ENCODE measurements around the gene NRP1. TPM values are rescaled to one million over a fixed set of nuclear protein-coding genes. Genes with fewer than 3 reads are reported as not detected.

Gene NRP1
- total RNA-seq, 1 donor from 2014 or later: 486 TPM

GRCh38 chr10:33164060-33164709, 170.3 kb downstream of the NRP1 start:
- H3K27me3 Mint-ChIP-seq (ENCODE audit: unreplicated experiment): peaks cover 4% of the 10 kb centered on the region
- no peak overlapping the region for H3K4me3 Mint-ChIP-seq (ENCODE audit: unreplicated experiment)
- DNase-seq (ENCODE audit: low spot score): no peak
- H3K27ac Mint-ChIP-seq (ENCODE audit: unreplicated experiment): no peak overlapping the region
- H3K9me3 Mint-ChIP-seq (ENCODE audit: unreplicated experiment): no peaks in the 10 kb centered on the region
- TF ChIP-seq CTCF (IDR thresholded peaks at IDR 0.05; ENCODE audit: unreplicated experiment): no peak
- peaks cover 14% of the 10 kb centered on the region for H3K4me1 Mint-ChIP-seq (ENCODE audit: unreplicated experiment)
- H3K36me3 Mint-ChIP-seq (ENCODE audit: low read depth, unreplicated experiment): no peaks in the 10 kb centered on the region

- Mint-ChIP-seq H3K27me3 (ENCODE audit: unreplicated experiment) (peaks cover 4% of the 10 kb centered on the region), H3K9me3 (ENCODE audit: unreplicated experiment) (no peaks in the 10 kb centered on the region), H3K4me1 (ENCODE audit: unreplicated experiment) (peaks cover 15% of the 10 kb centered on the region), H3K36me3 (ENCODE audit: low read depth, unreplicated experiment) (no peaks in the 10 kb centered on the region), H3K27ac (ENCODE audit: unreplicated experiment) (no peak overlapping the region), H3K4me3 (ENCODE audit: unreplicated experiment) (no peak overlapping the region)
- no peak for DNase-seq (ENCODE audit: low spot score)
- TF ChIP-seq CTCF (IDR thresholded peaks at IDR 0.05; ENCODE audit: unreplicated experiment): no peak
Observed at GRCh38 chr10:33162248-33162575, 172.3 kb downstream of the NRP1 start.

- H3K4me3 Mint-ChIP-seq (ENCODE audit: unreplicated experiment): no peak overlapping the region
- no peaks in the 10 kb centered on the region for H3K9me3 Mint-ChIP-seq (ENCODE audit: unreplicated experiment)
- TF ChIP-seq CTCF (IDR thresholded peaks at IDR 0.05; ENCODE audit: unreplicated experiment): no peak
- peaks cover 19% of the 10 kb centered on the region for H3K4me1 Mint-ChIP-seq (ENCODE audit: unreplicated experiment)
- no peak overlapping the region for H3K27ac Mint-ChIP-seq (ENCODE audit: unreplicated experiment)
- H3K27me3 Mint-ChIP-seq (ENCODE audit: unreplicated experiment): peaks cover 4% of the 10 kb centered on the region
- DNase-seq (ENCODE audit: low spot score): no peak
- no peaks in the 10 kb centered on the region for H3K36me3 Mint-ChIP-seq (ENCODE audit: low read depth, unreplicated experiment)
Observed at GRCh38 chr10:33161550-33162247, 172.8 kb downstream of the NRP1 start.

GRCh38 chr10:33160151-33160550, 174.3 kb downstream of the NRP1 start:
- Mint-ChIP-seq H3K27me3 (ENCODE audit: unreplicated experiment) (peaks cover 6% of the 10 kb centered on the region), H3K4me1 (ENCODE audit: unreplicated experiment) (peaks cover 14% of the 10 kb centered on the region), H3K36me3 (ENCODE audit: low read depth, unreplicated experiment) (no peaks in the 10 kb centered on the region), H3K27ac (ENCODE audit: unreplicated experiment) (no peak overlapping the region), H3K9me3 (ENCODE audit: unreplicated experiment) (no peaks in the 10 kb centered on the region), H3K4me3 (ENCODE audit: unreplicated experiment) (no peak overlapping the region)
- no peak for TF ChIP-seq CTCF (IDR thresholded peaks at IDR 0.05; ENCODE audit: unreplicated experiment)
- DNase-seq (ENCODE audit: low spot score): no peak

GRCh38 chr10:33157103-33157502, 177.4 kb downstream of the NRP1 start:
- H3K27ac Mint-ChIP-seq (ENCODE audit: unreplicated experiment): no peak overlapping the region
- no peaks in the 10 kb centered on the region for H3K36me3 Mint-ChIP-seq (ENCODE audit: low read depth, unreplicated experiment)
- H3K9me3 Mint-ChIP-seq (ENCODE audit: unreplicated experiment): no peaks in the 10 kb centered on the region
- TF ChIP-seq CTCF (IDR thresholded peaks at IDR 0.05; ENCODE audit: unreplicated experiment): no peak
- DNase-seq (ENCODE audit: low spot score): no peak
- H3K4me1 Mint-ChIP-seq (ENCODE audit: unreplicated experiment): peaks cover 6% of the 10 kb centered on the region
- no peak overlapping the region for H3K4me3 Mint-ChIP-seq (ENCODE audit: unreplicated experiment)
- peaks cover 3% of the 10 kb centered on the region for H3K27me3 Mint-ChIP-seq (ENCODE audit: unreplicated experiment)
